Left ventricle myocardium inferior (tissue), 1 donor: ENCODE measurements around the gene SDC1. TPM values are rescaled to one million over a fixed set of nuclear protein-coding genes. Genes with fewer than 3 reads are reported as not detected.

ENCODE experiments used
- DNase-seq: peaks from one replicate; pipeline ENCODE4 v3.0.0-alpha.2; 2020
- H3K27ac ChIP-seq: fragments of 200-600 bp; replicated peaks from 2 replicates; pipeline ENCODE4 v1.8.0; 2021
- H3K27me3 ChIP-seq: fragments of 200-600 bp; 2 replicates; pipeline ENCODE4 v1.8.0; 2021; ENCODE audit warnings: low read depth
- H3K36me3 ChIP-seq: fragments of 200-600 bp; 2 replicates; pipeline ENCODE4 v1.8.0; 2021
- H3K4me1 ChIP-seq: fragments of 200-600 bp; 2 replicates; pipeline ENCODE4 v1.8.0; 2021
- H3K4me3 ChIP-seq: fragments of 200-600 bp; 2 replicates; pipeline ENCODE4 v1.8.0; 2021; ENCODE audit warnings: mild to moderate bottlenecking, moderate library complexity
- H3K9me3 ChIP-seq: fragments of 200-600 bp; replicated peaks from 2 replicates; pipeline ENCODE4 v1.8.0; 2021
- intact Hi-C: fragments of 100-400 bp; cut with micrococcal nuclease; formaldehyde crosslinking; loops from one replicate; pipeline ENCODE4 v1.11.0; 2022
- total RNA-seq: library from RNA; stranded (reverse); fragmentation: NEBNext Ultra II Directional; extraction: Animal tissue kit (Norgen Biotek cat#: 25700); gene quantifications from one replicate; pipeline ENCODE4 v1.2.1, GENCODE V29; 2021
- TF ChIP-seq, protein P1 (sequence below): fragments of 200-600 bp; IDR thresholded peaks from 2 replicates; pipeline ENCODE4 v1.8.0; 2021; ENCODE audit warnings: antibody characterized with exemption, mild to moderate bottlenecking, borderline replicate concordance
- donor health status: DM: no; HTN: yes; CAD: no; lungs with severe emphysema.

The SDC1 gene
- total RNA-seq, 1 donor from 2014 or later: 0.41 TPM

DNA sequence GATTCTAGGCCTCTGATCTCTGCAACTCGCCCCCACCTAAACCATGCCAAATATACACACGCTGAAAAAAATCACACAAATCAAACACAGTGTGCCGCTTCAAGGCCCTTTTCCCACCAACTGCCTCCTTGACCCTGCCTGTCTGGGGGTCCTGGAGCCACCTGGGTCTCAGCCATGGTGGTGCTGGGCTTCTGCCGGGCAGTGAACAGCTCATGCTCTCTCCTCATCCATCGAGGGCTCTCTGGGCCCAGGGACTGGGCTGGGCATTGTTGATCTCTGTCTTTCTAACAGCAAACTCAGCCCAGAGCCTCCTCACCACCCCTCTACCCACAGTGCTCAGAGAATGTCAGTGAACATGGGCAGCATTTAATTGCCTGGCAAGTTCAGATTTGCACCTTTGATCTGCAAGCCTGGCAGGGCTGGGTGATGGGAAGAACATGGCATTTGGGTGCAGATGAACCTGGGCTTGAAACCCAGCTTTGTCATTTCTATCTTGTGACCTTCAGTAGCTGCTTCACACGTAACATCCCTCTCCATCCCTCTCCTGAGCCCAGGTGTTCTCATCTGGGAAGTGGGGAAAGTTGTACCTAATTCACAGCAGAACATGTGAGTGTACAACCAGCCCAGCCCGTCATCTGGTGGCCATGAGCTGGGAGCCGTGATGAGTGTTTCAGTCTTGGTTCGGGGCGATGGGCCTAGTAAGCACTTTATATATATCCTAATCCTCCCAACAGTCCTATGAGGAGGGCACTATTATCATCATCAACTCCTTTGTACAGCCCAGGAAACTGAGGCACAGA, 46.1 kb downstream of the SDC1 start:
- Histone ChIP-seq H3K27ac (no peak overlapping the region), H3K27me3 (no peaks in the 10 kb centered on the region), H3K4me3 (no peak overlapping the region), H3K36me3 (no peaks in the 10 kb centered on the region), H3K9me3 (no peaks in the 10 kb centered on the region), H3K4me1 (no peaks in the 10 kb centered on the region)
- TF ChIP-seq, protein P1, sequence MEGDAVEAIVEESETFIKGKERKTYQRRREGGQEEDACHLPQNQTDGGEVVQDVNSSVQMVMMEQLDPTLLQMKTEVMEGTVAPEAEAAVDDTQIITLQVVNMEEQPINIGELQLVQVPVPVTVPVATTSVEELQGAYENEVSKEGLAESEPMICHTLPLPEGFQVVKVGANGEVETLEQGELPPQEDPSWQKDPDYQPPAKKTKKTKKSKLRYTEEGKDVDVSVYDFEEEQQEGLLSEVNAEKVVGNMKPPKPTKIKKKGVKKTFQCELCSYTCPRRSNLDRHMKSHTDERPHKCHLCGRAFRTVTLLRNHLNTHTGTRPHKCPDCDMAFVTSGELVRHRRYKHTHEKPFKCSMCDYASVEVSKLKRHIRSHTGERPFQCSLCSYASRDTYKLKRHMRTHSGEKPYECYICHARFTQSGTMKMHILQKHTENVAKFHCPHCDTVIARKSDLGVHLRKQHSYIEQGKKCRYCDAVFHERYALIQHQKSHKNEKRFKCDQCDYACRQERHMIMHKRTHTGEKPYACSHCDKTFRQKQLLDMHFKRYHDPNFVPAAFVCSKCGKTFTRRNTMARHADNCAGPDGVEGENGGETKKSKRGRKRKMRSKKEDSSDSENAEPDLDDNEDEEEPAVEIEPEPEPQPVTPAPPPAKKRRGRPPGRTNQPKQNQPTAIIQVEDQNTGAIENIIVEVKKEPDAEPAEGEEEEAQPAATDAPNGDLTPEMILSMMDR: no peak
- intact Hi-C loops: no loop called here
- no peak for DNase-seq

DNA sequence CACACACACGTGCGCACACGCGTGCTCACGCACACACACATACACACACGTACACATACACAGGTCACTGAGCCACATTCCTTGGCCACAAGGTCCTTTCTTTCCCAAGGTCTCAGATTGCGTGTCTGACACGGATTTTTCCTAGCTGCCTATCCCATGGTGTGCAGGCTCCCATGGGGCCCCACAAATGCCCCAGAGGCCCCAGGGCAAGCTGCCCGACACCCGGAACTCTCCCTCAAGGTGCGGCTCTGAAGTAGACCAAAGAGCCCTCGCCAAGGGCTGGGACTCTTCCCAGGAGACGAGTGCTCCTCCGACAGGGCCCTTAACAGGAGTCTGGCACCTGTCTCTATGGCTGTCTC, 46.7 kb downstream of the SDC1 start:
- no peak for DNase-seq
- no peaks in the 10 kb centered on the region for H3K27me3 ChIP-seq
- no peak overlapping the region for H3K4me3 ChIP-seq
- intact Hi-C loops: no loop called here
- TF ChIP-seq, protein P1: no peak
- H3K36me3 ChIP-seq: no peaks in the 10 kb centered on the region
- no peak overlapping the region for H3K27ac ChIP-seq
- H3K9me3 ChIP-seq: no peaks in the 10 kb centered on the region
- no peaks in the 10 kb centered on the region for H3K4me1 ChIP-seq

DNA sequence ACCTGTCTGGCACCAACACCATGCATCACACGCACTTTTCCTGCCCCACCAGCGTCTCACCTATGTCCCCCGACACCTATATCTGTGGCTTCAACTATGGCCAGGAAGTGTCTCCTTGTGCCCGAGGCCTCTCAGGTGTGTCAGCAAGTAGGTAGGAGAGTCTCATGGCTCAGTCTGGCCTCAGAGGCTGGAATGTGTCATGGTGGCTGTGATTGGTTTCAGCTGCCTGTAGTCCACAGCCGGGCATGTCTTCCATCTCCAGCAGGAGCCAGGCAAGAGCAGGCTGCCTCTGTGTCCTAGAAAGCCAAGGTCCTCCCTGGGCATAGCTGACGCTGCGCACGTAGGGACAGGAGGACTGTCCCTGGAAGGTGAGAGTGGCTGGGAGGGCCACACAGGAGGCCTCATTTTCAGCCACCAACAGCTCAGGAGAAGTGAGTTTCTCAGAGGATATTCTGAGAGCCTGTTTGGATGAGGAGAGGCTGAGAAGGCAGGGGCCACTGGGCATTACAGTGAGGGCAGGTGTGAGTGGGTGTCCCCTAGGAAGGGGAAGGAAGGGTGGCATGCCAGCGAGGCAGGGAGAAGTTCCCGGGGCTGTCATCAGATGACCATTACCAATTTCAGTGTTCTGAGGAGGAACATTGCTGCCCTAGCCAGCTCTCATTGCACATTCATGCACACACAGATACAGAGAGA, 47.2 kb downstream of the SDC1 start:
- Histone ChIP-seq H3K36me3 (no peaks in the 10 kb centered on the region), H3K27me3 (no peaks in the 10 kb centered on the region), H3K9me3 (no peaks in the 10 kb centered on the region), H3K4me1 (no peaks in the 10 kb centered on the region), H3K27ac (no peak overlapping the region), H3K4me3 (no peak overlapping the region)
- no peak for DNase-seq
- TF ChIP-seq, protein P1: no peak
- intact Hi-C loops: no loop called here

DNA sequence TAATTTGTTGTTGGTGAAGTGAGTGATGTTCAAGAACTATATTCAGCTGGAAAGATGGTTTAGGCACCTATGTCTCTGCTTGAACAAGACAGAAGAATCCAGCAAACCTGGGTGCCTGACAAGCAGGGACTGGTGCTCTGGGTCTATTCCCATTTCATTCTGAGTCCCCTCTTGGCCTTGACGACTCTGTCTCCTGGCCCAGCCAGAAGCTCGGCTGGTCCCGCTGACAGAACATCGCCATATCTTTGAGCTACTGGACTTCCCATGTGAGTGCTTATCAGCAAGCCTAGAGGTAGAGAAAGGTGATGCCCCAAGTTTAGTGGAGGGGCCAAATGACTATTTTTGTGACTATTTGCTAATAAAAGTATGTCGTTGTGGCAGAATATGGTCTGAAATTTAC, 48.2 kb downstream of the SDC1 start:
- H3K9me3 ChIP-seq: no peaks in the 10 kb centered on the region
- no peaks in the 10 kb centered on the region for H3K36me3 ChIP-seq
- no peak for DNase-seq
- intact Hi-C loops: no loop called here
- H3K4me1 ChIP-seq: no peaks in the 10 kb centered on the region
- H3K4me3 ChIP-seq: no peak overlapping the region
- H3K27me3 ChIP-seq: no peaks in the 10 kb centered on the region
- H3K27ac ChIP-seq: no peak overlapping the region
- TF ChIP-seq, protein P1: no peak

DNA sequence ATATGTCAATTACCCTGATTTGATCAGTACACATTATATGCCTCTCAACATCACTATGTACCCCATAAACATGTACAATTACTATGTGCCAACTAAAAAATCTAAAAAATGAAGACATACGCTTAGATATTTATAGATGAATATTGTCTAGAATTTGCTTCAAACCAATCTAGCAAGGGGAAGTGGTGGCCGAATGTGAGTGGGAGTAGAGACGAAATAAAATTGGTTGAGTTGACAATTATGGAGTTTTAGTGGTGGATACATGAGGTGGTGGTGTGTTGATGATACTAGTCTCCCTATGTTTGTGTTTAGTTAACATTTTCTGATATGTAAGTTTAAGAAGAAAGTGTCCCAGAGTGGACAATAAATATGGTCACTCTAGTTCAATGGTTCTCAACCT, 49.0 kb downstream of the SDC1 start:
- H3K36me3 ChIP-seq: no peaks in the 10 kb centered on the region
- DNase-seq: no peak
- H3K27me3 ChIP-seq: no peaks in the 10 kb centered on the region
- no peaks in the 10 kb centered on the region for H3K4me1 ChIP-seq
- no peak overlapping the region for H3K27ac ChIP-seq
- intact Hi-C loops: no loop called here
- H3K9me3 ChIP-seq: no peaks in the 10 kb centered on the region
- H3K4me3 ChIP-seq: no peak overlapping the region
- TF ChIP-seq, protein P1: no peak
